ENCODE data around the gene U2AF2. TPM values are rescaled to one million over a fixed set of nuclear protein-coding genes. Genes with fewer than 3 reads are reported as not detected.

The U2AF2 gene
- total RNA-seq, 1 experiment from 2014 or later: 545 TPM

GRCh38 chr19:55686311-55687050, 31.6 kb downstream of the U2AF2 start:
- TF ChIP-seq SIN3A (IDR thresholded peaks at IDR 0.05; ENCODE audit: borderline replicate concordance, insufficient read depth, low read depth, low read length): no peak
- TF ChIP-seq, protein P1, sequence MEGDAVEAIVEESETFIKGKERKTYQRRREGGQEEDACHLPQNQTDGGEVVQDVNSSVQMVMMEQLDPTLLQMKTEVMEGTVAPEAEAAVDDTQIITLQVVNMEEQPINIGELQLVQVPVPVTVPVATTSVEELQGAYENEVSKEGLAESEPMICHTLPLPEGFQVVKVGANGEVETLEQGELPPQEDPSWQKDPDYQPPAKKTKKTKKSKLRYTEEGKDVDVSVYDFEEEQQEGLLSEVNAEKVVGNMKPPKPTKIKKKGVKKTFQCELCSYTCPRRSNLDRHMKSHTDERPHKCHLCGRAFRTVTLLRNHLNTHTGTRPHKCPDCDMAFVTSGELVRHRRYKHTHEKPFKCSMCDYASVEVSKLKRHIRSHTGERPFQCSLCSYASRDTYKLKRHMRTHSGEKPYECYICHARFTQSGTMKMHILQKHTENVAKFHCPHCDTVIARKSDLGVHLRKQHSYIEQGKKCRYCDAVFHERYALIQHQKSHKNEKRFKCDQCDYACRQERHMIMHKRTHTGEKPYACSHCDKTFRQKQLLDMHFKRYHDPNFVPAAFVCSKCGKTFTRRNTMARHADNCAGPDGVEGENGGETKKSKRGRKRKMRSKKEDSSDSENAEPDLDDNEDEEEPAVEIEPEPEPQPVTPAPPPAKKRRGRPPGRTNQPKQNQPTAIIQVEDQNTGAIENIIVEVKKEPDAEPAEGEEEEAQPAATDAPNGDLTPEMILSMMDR (IDR thresholded peaks at IDR 0.05): no peak
- no peak for TF ChIP-seq TCF7L2 (IDR thresholded peaks at IDR 0.05; ENCODE audit: low read depth, low read length)
- no peak for TF ChIP-seq POLR2AphosphoS5 (IDR thresholded peaks at IDR 0.05; ENCODE audit: low read depth, low read length)
- no peak for TF ChIP-seq REST (IDR thresholded peaks at IDR 0.05; ENCODE audit: insufficient read depth in 1 of 2, low read depth in 2 of 2, low read length in 1 of 2)
- H3K9me3 ChIP-seq (ENCODE audit: control insufficient read depth, insufficient read depth, low read depth, low read length): no peaks in the 10 kb centered on the region
- CTCF ChIA-PET: interaction anchor here (0.5 kb wide), 1 partner anchor 33 kb away, joined by 10 read pairs; no protein-coding TSS in a partner anchor
- in situ Hi-C loops (cut with HindIII; ENCODE audit: low pct_unique_long_range_greater_than_20kb, low sequenced_read_pairs): no loop called here
- no peak overlapping the region for H3K27ac ChIP-seq (ENCODE audit: low read length)
- BruUV-seq (replicated peaks): no TSS peak
- H3K27me3 ChIP-seq (ENCODE audit: control insufficient read depth, insufficient read depth, low read length): no peaks in the 10 kb centered on the region
- H3K36me3 ChIP-seq (ENCODE audit: control insufficient read depth, insufficient read depth, low read length): peaks cover 11% of the 10 kb centered on the region; the same call in 1 of the 2 replicates
- peaks cover 7% of the 10 kb centered on the region; the same call in 1 of the 2 replicates for H3K4me1 ChIP-seq (ENCODE audit: control insufficient read depth, insufficient read depth, low read length)
- DNase-seq (ENCODE audit: low read depth, low spot score) (no peak), ATAC-seq (no peak)
- H3K4me3 ChIP-seq (ENCODE audit: low read depth in 2 of 2, low read length in 2 of 2): no peak overlapping the region
- POLR2A ChIA-PET: no interaction called here
- intact Hi-C loops (cut with micrococcal nuclease; ENCODE audit: unreplicated experiment): no loop called here

GRCh38 chr19:55687281-55688201, 32.7 kb downstream of the U2AF2 start:
- TF ChIP-seq POLR2AphosphoS5 (IDR thresholded peaks at IDR 0.05; ENCODE audit: low read depth, low read length): no peak
- TF ChIP-seq SIN3A (IDR thresholded peaks at IDR 0.05; ENCODE audit: borderline replicate concordance, insufficient read depth, low read depth, low read length): no peak
- TF ChIP-seq, protein P1 (IDR thresholded peaks at IDR 0.05): no peak
- no peak for TF ChIP-seq REST (IDR thresholded peaks at IDR 0.05; ENCODE audit: insufficient read depth in 1 of 2, low read depth in 2 of 2, low read length in 1 of 2)
- TF ChIP-seq TCF7L2 (IDR thresholded peaks at IDR 0.05; ENCODE audit: low read depth, low read length): no peak
- no peaks in the 10 kb centered on the region for H3K9me3 ChIP-seq (ENCODE audit: control insufficient read depth, insufficient read depth, low read depth, low read length)
- DNase-seq (ENCODE audit: low read depth, low spot score) (no peak), ATAC-seq (no peak)
- intact Hi-C loops (cut with micrococcal nuclease; ENCODE audit: unreplicated experiment): no loop called here
- BruUV-seq (replicated peaks): no TSS peak
- peaks cover 11% of the 10 kb centered on the region for H3K36me3 ChIP-seq (ENCODE audit: control insufficient read depth, insufficient read depth, low read length)
- H3K27me3 ChIP-seq (ENCODE audit: control insufficient read depth, insufficient read depth, low read length): no peaks in the 10 kb centered on the region
- CTCF ChIA-PET: no interaction called here
- H3K4me1 ChIP-seq (ENCODE audit: control insufficient read depth, insufficient read depth, low read length): peaks cover 7% of the 10 kb centered on the region; the same call in 1 of the 2 replicates
- H3K4me3 ChIP-seq (ENCODE audit: low read depth in 2 of 2, low read length in 2 of 2): no peak overlapping the region
- POLR2A ChIA-PET: no interaction called here
- H3K27ac ChIP-seq (ENCODE audit: low read length): no peak overlapping the region
- in situ Hi-C loops (cut with HindIII; ENCODE audit: low pct_unique_long_range_greater_than_20kb, low sequenced_read_pairs): no loop called here
